SK-MEL-5 (cell line): Measurements from ENCODE around the gene PDZRN4. TPM values are rescaled to one million over a fixed set of nuclear protein-coding genes. Genes with fewer than 3 reads are reported as not detected.
"Not testable (repeated sequence)": the region's sequence is repeated elsewhere in the genome, so short reads cannot be mapped to it uniquely, and the experiment has no call there.

Experiments
- DNase-seq: peaks from one replicate; pipeline ENCODE4 v3.0.0-alpha.2; 2016; ENCODE audit warnings: low read depth, low spot score
- in situ Hi-C: cut with HindIII; loops from 2 replicates; pipeline ENCODE4 v1.10.0; 2016; ENCODE audit warnings: low sequenced_read_pairs, high pct_unique_total_duplicates, low pct_unique_long_range_greater_than_20kb
- total RNA-seq: library from RNA; depleted of rRNA; stranded (reverse); fragments of >200 nt; shearing (Covaris generic); gene quantifications from 2 replicates; pipeline ENCODE4 v1.2.3, GENCODE V29; 2014

The PDZRN4 gene
- total RNA-seq, 1 experiment from 2014 or later: not detected

GRCh38 chr12:41612892-41613557 lies 424.9 kb downstream of the PDZRN4 start:
- in situ Hi-C loops: no loop called here
- DNase-seq: no peak

DNA sequence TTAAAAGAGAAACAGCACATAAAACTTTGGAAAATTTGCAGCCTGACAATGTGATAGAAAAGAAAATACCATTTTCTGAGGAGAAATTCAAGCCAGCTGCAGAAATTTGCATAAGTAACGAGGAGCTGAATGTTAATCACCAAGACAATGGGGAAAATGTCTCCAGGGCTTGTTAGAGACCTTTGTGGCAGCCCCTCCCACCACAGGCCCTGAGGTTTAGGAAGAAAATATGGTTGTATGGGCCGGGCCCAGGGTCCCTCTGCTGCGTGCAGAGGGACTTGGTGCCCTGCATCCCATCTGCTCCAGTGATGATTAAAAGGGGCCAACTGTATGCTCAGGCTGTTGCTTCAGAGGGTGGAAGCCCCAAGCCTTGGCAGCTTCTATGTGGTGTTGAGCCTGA lies 427.1 kb downstream of the PDZRN4 start:
- in situ Hi-C loops, DNase-seq: not testable (repeated sequence)

- DNase-seq: no peak
- in situ Hi-C loops: no loop called here
These were observed 431.6 kb downstream of the PDZRN4 start for GRCh38 chr12:41619705-41620104.

DNA sequence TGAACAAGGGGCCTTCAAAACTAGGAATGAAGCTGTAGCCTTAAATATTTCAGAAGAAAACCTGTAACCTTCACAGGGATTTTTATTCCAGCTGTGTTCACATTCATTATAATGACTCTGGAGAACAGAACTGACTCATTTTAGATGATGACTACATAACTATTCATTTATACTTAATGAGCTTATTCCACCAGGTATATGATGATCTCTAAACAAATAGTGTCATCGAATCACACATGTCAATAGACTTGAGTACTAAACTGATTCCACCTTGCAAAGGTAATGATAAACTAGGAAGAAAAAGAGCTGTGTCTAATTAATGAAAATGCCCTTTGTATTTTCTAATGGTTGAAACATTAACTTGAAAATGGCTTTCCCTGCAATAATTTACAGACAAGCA lies 433.2 kb downstream of the PDZRN4 start:
- in situ Hi-C loops: no loop called here
- no peak for DNase-seq
